SK-N-SH treated with all-trans-retinoic acid at 6 μM for 48 hours (cell line): ENCODE data around the gene FGD3.

Experiments
- ISL1 ChIP-seq: fragments of 250-450 bp; sonication (Bioruptor Pico); IDR thresholded peaks from 2 replicates; pipeline ENCODE4 v2.1.2; 2022; ENCODE audit warnings: mild to moderate bottlenecking, moderate library complexity
- TF ChIP-seq, protein P1 (sequence below): fragments of 250-450 bp; sonication (Bioruptor Pico); IDR thresholded peaks from 2 replicates; pipeline ENCODE4 v1.8.0; 2020; ENCODE audit warnings: mild to moderate bottlenecking, moderate library complexity, borderline replicate concordance

DNA sequence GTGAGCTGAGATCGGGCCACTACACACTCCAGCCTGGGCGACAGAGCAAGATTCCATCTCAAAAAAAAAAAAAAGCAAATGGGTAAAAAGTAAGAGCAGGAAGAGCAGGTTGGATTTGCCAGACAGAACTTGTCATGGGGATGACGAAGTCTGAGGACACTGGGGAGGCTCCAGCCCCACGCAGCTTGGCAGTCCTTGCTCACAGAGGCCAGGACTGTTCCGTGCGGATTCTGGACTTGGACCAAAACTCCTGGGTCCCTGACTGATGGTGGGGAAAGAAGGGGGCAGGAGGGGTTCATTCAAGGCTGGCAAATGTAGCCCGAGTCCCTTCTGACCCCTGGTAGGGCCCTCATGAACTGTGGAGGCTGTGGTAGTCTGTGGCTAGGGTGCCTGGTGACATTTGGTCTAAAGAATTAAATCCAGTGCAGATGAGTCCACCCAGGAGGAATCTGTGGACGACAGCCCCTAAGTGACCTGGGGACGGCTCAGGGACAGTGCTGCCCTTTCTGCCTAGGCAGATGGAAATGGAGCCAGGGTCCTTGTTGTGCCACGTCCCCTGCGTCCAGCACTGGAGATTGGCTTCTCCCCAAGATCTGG is 3.1 kb downstream of the FGD3 start:
- TF ChIP-seq, protein P1, sequence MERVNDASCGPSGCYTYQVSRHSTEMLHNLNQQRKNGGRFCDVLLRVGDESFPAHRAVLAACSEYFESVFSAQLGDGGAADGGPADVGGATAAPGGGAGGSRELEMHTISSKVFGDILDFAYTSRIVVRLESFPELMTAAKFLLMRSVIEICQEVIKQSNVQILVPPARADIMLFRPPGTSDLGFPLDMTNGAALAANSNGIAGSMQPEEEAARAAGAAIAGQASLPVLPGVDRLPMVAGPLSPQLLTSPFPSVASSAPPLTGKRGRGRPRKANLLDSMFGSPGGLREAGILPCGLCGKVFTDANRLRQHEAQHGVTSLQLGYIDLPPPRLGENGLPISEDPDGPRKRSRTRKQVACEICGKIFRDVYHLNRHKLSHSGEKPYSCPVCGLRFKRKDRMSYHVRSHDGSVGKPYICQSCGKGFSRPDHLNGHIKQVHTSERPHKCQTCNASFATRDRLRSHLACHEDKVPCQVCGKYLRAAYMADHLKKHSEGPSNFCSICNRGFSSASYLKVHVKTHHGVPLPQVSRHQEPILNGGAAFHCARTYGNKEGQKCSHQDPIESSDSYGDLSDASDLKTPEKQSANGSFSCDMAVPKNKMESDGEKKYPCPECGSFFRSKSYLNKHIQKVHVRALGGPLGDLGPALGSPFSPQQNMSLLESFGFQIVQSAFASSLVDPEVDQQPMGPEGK (CRISPR knock-in tag) = no peak
- TF ChIP-seq ISL1 (CRISPR knock-in tag) = no peak
